GM12801 (cell line): ENCODE measurements around the gene ZNF831.

ENCODE experiments used
- TF ChIP-seq, protein P1 (sequence below): IDR thresholded peaks from one replicate; pipeline ENCODE4 v1.5.1; 2011; ENCODE audit warnings: control low read depth; ENCODE audit not compliant: insufficient read length; ENCODE audit errors: extremely low read depth

ZNF831 gene

DNA sequence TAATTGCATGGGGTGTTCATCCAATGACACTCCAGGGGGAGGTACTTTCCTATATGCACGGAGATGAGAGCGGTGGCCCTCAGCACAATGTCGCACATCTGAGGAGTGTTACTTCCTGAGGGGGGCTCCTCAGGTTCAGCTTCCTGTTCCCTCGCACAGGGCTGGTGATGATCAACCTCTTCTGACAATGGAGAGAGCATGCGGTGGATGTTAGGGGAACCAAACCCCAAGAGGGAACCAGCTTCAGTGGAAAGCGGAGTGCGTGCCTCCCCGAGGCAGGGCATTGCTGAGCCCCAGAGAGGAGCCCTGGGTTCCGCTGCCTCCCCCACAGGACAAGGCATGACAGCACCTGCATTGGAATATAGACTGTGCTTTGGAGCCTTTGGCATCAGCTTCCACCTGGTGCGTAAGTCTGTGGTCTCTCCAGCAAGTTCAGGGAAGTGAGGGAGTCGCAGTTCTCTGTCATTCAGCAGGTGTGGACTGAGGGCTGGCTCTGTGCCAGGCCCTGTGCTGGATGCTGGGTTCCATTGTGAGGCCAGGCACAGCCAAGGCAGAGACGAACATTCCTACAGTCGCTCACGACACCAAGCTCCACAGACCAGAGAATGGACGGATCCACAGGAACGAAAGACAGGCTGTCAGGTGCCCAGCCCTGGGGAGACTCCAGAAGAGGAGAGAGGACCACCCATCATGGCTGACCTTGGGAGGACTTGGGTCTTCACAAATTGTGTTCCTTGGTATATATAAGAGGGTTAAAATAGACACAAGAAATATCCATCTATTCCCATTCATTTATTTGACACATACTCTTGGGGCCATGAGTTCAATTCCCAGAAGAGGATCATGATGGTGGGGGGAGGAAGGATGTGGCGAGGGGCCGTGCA lies 3.9 kb upstream of the ZNF831 start:
- TF ChIP-seq, protein P1, sequence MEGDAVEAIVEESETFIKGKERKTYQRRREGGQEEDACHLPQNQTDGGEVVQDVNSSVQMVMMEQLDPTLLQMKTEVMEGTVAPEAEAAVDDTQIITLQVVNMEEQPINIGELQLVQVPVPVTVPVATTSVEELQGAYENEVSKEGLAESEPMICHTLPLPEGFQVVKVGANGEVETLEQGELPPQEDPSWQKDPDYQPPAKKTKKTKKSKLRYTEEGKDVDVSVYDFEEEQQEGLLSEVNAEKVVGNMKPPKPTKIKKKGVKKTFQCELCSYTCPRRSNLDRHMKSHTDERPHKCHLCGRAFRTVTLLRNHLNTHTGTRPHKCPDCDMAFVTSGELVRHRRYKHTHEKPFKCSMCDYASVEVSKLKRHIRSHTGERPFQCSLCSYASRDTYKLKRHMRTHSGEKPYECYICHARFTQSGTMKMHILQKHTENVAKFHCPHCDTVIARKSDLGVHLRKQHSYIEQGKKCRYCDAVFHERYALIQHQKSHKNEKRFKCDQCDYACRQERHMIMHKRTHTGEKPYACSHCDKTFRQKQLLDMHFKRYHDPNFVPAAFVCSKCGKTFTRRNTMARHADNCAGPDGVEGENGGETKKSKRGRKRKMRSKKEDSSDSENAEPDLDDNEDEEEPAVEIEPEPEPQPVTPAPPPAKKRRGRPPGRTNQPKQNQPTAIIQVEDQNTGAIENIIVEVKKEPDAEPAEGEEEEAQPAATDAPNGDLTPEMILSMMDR = no peak

DNA sequence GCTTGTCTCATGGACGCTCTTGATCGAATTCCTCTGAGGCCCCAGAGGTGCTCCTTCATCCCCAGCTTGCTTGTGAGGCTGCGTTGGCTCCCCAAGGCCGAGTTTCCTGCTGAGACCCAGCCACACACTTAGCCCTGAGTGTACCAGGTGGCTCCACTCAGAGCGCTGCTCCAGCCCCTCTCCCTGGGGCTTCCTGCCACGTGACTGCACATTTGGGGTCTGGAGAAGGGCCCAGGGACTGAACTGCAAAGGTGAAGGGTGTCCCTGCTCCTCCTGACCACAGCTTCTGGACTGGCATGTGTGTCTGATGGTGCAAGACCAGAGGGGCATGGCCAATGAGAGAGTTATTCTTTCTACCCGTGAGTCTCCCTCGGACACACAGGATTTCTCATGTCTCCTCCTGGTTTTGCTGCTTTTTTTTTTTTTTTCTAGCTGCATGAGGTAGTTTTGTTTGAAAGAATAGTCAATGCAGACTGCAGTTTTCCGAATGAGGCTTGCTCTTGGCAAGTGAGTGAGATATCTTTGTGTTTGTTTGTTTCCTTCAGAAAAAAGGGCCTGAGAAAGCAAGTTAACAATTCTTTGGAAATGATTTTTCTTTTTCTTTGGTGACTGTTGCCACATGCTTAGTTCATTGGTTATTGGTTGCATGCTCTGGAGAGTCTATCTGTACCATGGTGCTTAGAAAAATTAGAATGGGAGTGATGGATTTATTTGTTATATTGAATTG lies 3.1 kb upstream of the ZNF831 start:
- TF ChIP-seq, protein P1 = no peak

DNA sequence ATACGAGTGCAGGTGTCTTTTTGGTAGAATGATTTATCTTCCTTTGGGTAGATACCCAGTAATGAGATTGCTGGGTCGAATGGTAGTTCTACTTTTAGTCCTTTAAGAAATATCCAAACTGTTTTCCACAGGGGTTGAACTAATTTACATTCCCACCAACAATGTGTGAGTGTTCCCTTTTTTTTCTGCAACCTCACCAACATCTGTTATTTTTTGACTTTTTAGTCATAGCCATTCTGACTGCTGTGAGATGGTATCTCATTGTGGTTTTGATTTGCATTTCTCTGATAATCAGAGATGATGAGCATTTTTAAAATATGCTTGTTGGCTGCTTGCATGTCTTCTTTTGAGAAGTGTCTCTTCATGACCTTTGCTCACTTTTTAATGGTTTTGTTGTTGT lies 1.9 kb upstream of the ZNF831 start:
- TF ChIP-seq, protein P1 = no peak

DNA sequence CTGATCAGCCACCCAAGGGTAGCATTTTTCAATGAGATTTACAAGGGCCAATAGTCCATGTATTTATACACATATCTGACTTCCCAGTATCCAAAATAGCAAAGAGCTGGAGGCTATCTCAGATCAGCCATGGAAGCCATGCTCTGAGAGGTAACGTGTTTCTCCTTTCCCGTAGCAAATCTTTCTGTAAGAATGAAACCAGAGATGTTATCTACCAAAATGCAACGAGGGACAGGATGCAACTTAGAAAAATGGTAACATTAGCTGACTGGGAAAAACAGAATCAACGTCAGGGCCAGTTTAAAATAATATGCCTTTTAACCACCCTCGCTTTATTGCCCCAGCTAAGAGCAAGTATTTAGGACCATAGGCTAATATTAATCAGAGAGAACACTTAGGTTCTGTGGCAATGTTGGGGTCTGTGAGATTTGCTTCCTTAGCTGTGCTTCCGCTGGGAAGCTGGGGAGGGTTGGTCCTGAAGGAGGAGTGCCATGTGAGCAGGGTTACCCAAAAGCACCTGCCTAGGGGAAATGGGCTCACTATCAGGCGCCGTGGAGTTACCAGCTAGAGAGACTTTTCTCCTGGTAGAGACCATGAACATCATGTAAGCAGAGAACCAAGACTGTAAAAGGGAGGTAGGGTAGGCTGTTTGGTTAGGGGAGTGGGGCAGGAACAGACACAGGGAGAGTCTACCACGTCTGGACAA lies 1.2 kb downstream of the ZNF831 start:
- TF ChIP-seq, protein P1 = no peak

DNA sequence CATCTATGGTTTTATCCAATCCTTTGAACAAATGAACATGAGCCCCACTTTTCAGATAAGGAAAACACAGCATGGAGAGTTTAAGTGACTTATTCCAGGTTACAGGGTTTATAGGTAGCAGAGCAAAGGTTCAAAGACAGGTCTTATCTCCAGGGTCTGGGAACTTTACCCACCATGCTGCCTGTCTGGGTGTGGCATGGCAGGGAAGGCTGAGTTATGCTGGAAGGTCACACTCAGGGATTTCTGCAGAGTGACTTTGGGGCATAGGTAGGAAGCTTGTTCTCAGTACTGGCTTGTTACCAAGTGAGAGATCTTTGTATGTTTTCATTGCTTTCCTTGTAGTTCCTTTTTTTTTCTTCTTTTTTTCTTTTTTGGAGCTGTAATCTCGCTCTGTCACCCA lies 1.8 kb downstream of the ZNF831 start:
- TF ChIP-seq, protein P1 = no peak

DNA sequence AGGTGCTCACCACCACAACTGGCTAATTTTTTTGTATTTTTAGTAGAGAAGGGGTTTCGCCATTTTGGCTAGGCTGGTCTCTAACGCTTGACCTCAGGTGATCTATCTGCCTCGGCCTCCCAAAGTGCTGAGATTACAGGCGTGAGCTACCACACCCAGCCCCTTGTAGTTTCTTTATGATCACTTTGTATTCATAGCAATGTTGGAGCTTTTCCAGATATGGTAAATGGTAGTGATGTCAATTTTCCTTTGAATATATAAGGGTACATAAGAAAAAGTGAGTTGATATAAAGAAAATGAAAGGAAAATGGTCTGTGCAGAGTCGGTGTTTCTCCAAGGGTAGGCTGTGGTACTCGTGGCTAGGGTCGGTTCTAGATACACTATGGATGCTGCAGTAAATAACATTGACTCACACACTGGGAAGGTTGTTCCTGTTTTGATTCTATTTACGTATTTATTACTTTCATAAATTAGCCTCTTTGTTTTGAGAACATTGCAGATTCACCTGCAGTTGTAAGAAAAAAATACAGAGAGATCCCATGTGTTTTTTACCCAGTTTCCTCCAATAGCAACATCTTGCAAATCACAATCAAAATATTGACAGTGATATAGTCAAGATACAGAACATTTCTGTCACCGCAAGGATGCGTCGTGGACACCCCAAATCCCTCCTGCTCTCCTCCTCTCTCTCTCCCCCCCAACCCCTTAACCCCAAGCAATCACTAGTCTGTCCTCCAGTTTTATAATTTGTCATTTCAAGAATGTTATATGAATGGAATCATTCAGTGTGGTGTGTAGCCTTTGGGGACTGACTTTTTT lies 2.5 kb downstream of the ZNF831 start:
- TF ChIP-seq, protein P1 = no peak
